ENCODE results near the gene NLRP12.
"Not testable (repeated sequence)": the region's sequence is repeated elsewhere in the genome, so short reads cannot be mapped to it uniquely, and the experiment has no call there.

NLRP12 gene

DNA sequence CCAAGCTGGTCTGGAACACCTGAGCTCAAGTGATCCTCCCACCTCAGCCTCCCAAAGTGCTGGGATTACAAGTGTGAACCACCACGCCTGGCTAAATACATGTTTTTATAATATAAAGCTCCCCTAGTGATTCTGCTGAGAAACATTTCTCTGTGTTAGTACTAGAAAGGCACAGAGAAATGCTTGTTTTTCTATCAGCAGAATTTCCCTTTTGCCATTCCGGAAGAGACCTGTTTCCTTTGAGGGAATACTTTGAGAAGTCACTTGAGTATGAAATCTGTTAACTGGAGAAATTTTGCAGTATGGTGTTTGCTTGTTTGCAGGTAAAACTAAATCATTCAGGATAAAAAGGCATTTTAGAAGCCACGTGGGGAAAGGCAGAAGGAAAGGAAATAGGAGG is 4.4 kb upstream of the NLRP12 start:
- no peak for DNase-seq

DNA sequence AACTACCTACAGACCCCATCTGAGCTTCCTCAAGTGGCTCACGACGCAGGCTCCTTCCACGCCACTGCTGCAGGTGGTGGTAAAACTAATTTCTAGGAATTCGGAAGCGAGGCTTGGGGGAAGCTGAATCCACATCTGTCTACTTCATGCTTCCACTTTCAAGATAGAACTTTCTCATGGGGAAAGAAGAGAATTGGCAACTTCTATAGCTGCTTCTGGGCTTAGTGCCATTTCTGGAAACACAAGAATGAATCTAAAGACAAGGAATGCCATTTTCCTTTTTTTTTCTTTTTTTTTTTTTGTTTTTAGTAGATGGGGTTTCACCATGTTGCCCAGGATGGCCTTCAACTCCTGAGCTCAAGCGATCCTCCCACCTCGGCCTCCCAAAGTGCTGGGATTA is 2.8 kb upstream of the NLRP12 start:
- no peak for DNase-seq

DNA sequence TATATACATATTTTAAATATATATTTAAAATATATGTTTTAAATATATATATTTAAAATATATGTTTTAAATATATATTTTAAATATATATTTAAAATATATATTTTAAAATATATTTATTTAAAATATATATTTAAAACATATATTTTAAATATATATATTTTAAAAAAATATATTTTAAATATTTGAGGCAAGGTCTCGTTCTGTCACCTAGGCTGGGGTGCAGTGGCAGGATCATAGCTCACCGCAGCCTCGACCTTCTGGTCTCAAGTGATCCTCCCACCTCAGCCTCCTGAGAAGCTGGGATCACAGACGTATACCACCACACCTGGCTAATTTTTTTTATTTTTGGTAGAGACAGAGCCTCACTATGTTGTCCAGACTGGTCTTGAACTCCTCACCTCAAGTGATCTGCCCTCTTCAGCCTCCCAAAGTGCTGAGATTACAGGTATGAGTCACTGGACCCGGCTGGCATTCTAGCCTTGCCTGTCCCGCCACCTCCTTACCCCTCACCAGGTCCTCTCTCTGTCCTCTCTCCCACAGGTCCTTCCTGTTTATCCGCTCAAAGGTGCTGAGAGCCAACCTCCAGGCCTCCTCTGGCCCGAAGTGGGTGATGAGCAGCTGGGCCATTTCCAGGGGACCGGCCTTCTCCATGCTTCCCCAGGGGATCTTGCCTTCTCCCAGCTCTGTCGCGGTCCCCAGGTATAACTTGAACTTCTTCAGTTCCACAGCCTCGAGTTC is 564 bp downstream of the NLRP12 start:
- DNase-seq: no peak

- no peak for DNase-seq
These were observed 4.3 kb downstream of the NLRP12 start for GRCh38 chr19:53819861-53820260.

GRCh38 chr19:53818756-53819155 is 5.4 kb downstream of the NLRP12 start:
- DNase-seq: no peak

GRCh38 chr19:53813996-53814395 is 10.1 kb downstream of the NLRP12 start:
- no peak for DNase-seq

GRCh38 chr19:53812335-53812734 is 11.8 kb downstream of the NLRP12 start:
- DNase-seq: no peak

GRCh38 chr19:53810891-53811290 is 13.2 kb downstream of the NLRP12 start:
- no peak for DNase-seq

- DNase-seq: no peak
These were observed 13.9 kb downstream of the NLRP12 start for GRCh38 chr19:53810187-53810546.

- DNase-seq: peak in 1 of 2 experiments; percentile 8
These were observed 14.5 kb downstream of the NLRP12 start for GRCh38 chr19:53809518-53810186.

- no peak for DNase-seq
These were observed 15.4 kb downstream of the NLRP12 start for GRCh38 chr19:53808710-53809125.

GRCh38 chr19:53801257-53801656 is 22.9 kb downstream of the NLRP12 start:
- DNase-seq: no peak

DNA sequence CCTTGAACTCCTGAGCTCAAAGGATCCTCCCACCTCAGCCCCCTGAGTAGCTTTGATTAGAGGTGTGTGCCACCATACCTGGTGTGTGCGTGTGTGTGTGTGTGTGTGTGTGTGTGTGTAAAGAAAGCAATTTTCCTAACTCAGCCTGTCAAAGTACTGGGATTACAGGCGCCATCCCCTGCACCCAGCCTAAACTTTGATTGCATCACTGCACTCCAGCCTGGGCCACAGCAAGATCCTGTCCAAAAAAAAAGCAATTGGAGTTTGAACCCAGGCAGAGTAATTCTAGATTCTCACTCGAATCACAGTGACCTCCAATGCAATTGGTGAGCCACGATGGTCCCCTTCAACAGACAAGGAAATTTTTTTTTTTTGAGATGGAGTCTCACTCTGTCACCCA is 29.1 kb downstream of the NLRP12 start:
- no peak for DNase-seq

GRCh38 chr19:53792721-53793433 is 31.2 kb downstream of the NLRP12 start:
- DNase-seq: peak; percentile 75 to 82

- no peak for DNase-seq
These were observed 34.1 kb downstream of the NLRP12 start for GRCh38 chr19:53789708-53790678.

DNA sequence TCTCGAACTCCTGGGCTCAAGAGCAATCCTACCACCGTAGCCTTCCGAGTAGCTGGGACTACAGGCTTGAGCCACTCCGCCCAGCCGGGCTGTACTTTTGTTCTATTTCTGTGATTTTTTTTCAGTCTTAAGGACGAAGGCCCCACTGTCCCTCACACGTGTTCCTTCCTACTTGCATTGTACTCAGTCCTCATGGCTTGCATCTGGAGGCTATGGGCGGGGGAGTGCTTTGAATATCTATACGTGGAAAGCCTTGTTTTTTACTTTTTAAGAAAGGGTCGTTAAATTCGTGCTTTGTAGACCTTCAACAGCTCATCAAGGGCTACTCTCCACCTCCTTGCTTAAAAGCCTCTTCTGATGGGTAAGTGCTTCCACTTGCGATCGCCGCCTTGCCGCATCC is 36.8 kb downstream of the NLRP12 start:
- no peak for DNase-seq

DNA sequence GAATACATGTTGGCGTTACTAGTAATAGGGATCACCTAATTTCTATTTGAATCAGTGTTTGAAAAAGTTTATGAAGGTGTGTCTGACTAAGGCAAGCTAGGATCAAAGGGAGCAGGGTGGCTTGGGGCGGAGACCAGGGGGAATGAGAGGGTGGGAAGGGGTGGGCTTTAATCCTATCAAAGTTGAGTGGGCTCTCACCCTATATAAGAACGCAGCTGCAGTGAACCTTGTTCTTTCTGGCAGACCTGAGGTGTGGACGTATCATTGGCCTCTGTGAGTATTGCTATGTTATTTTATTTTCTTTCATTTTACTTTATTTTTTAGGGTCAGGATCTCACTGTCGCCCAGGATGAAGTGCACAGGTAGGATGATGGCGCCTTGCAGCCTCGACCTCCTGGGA is 37.4 kb downstream of the NLRP12 start:
- DNase-seq: no peak

DNA sequence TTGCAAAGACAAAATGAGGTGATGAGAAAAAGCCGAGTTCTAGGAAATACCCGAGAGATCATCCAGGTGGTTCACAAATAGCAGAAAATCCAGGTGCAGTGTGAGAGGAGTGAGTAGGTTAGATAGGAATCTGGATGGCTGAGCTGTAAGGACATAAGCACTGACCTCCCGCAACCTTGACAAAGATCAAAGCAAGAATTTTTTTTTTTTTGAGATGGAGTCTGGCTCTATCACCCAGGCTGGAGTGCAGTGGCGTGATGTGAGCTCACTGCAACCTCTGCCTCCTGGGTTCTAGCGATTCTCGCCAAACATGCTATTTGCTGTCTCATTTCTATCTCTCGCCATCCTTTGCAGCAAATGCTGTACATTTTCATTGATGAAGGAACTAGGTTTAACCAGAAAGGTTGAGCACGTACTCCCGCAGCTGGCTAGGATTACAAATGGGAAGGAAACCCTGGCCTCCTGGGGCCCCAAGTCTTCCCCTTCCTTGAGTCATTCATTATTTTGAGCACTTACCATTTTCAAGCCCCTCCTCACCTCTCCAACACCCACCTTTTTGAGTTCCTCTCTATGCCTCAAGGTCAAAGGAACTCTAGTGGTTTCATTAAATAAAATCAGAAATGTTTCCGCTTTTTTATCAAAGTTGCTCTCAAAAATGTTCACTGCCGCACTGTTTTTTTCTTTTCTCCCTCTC is 38.8 kb downstream of the NLRP12 start:
- DNase-seq: no peak

- no peak for DNase-seq
These were observed 41.4 kb downstream of the NLRP12 start for GRCh38 chr19:53782698-53783097.

GRCh38 chr19:53781332-53781731 is 42.8 kb downstream of the NLRP12 start:
- DNase-seq: not testable (repeated sequence)

GRCh38 chr19:53780506-53780905 is 43.6 kb downstream of the NLRP12 start:
- no peak for DNase-seq

DNA sequence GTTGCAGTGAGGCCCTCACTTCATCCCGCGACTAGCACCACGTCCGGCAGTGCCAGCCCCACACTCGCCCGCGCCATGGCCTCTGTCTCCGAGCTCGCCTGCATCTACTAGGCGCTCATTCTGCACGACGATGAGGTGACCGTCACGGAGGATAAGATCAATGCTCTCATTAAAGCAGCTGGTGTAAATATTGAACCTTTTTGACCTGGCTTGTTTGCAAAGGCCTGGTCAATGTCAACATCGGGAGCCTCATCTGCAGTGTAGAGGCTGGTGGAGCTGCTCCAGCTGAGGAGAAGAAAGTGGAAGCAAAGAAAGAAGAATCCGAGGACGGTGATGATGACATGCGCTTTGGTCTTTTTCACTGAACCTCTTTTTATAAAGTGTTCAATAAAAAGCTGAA is 48.6 kb downstream of the NLRP12 start:
- no peak for DNase-seq
